Hepatocyte (in vitro differentiated cells): ENCODE measurements around the gene CTH. TPM values are rescaled to one million over a fixed set of nuclear protein-coding genes. Genes with fewer than 3 reads are reported as not detected.
A peak's percentile ranks its signal among the peaks of the same experiment; 100 is the strongest.
"Not testable (repeated sequence)": the region's sequence is repeated elsewhere in the genome, so short reads cannot be mapped to it uniquely, and the experiment has no call there.

ENCODE experiments used
- DNase-seq: peaks from one replicate; pipeline ENCODE4 v3.0.0-alpha.2; 2016; ENCODE audit warnings: low spot score
- H2AFZ ChIP-seq: fragments of 200-600 bp; sonication (generic); 2 replicates; pipeline ENCODE4 v1.6.0; 2016; ENCODE audit warnings: antibody characterized with exemption, mild to moderate bottlenecking
- H3K27ac ChIP-seq: fragments of 200-600 bp; sonication (generic); 2 replicates; pipeline ENCODE4 v1.5.1; 2016; ENCODE audit warnings: mild to moderate bottlenecking
- H3K27me3 ChIP-seq: fragments of 200-600 bp; sonication (generic); 2 replicates; pipeline ENCODE4 v1.6.1; 2016
- H3K36me3 ChIP-seq: fragments of 200-600 bp; sonication (generic); replicated peaks from 2 replicates; pipeline ENCODE4 v1.5.1; 2016; ENCODE audit warnings: low read depth; ENCODE audit not compliant: insufficient read depth
- H3K4me1 ChIP-seq: fragments of 200-600 bp; sonication (generic); 2 replicates; pipeline ENCODE4 v1.5.1; 2016; ENCODE audit warnings: mild to moderate bottlenecking, moderate library complexity; ENCODE audit not compliant: insufficient read depth
- H3K4me2 ChIP-seq: fragments of 200-600 bp; sonication (generic); 2 replicates; pipeline ENCODE4 v1.6.0; 2016
- H3K4me3 ChIP-seq: fragments of 200-600 bp; sonication (generic); 2 replicates; pipeline ENCODE4 v1.5.1; 2016; ENCODE audit warnings: mild to moderate bottlenecking
- H3K79me2 ChIP-seq: fragments of 200-600 bp; sonication (generic); 2 replicates; pipeline ENCODE4 v1.6.0; 2017; ENCODE audit warnings: mild to moderate bottlenecking
- H3K9me2 ChIP-seq: fragments of 200-600 bp; sonication (generic); replicated peaks from 2 replicates; pipeline ENCODE4 v1.6.0; 2017; ENCODE audit warnings: mild to moderate bottlenecking; ENCODE audit not compliant: insufficient read depth
- H3K9me3 ChIP-seq: fragments of 200-600 bp; sonication (generic); 2 replicates; pipeline ENCODE4 v1.5.1; 2016; ENCODE audit warnings: low read depth, mild to moderate bottlenecking
- H4K20me1 ChIP-seq: fragments of 200-600 bp; sonication (generic); 2 replicates; pipeline ENCODE4 v1.6.0; 2016; ENCODE audit warnings: mild to moderate bottlenecking; ENCODE audit not compliant: insufficient read depth, poor library complexity, severe bottlenecking
- CTCF ChIP-seq: fragments of 200-600 bp; sonication (generic); IDR thresholded peaks from 2 replicates; pipeline ENCODE4 v1.5.1; 2016; ENCODE audit warnings: antibody characterized with exemption, mild to moderate bottlenecking; ENCODE audit not compliant: poor library complexity
- EZH2 ChIP-seq: fragments of 200-600 bp; sonication (generic); IDR thresholded peaks from 2 replicates; pipeline ENCODE4 v1.6.1; 2016; ENCODE audit warnings: antibody characterized with exemption, mild to moderate bottlenecking, borderline replicate concordance
- EZH2phosphoT487 ChIP-seq: fragments of 200-600 bp; sonication (generic); IDR thresholded peaks from one replicate; pipeline ENCODE4 v1.6.1; 2018; ENCODE audit warnings: antibody characterized with exemption, mild to moderate bottlenecking, low read depth, moderate library complexity; ENCODE audit not compliant: unreplicated experiment, severe bottlenecking
- WGBS: methylation state at CpG from one replicate; pipeline ENCODE4 v1.1.6; 2016; ENCODE audit warnings: low lambda C conversion rate; ENCODE audit errors: missing lambda C conversion rate; 5-methylcytosine and 5-hydroxymethylcytosine counted together
- polyA plus RNA-seq: library from polyadenylated mRNA; unstranded; fragments of >200 nt; fragmentation: Nextera tagmentation; extraction: Ambion mirVana; gene quantifications from 2 replicates; pipeline ENCODE4 v1.2.1, GENCODE V29; 2016
- total RNA-seq: library from RNA; depleted of rRNA; stranded (reverse); fragments of >200 nt; gene quantifications from 2 replicates; pipeline ENCODE4 v1.2.3, GENCODE V29; 2014

CTH gene
- total and polyA plus RNA-seq, 2 experiments from 2014 or later = 11.7 to 22.6 TPM

- no peaks in the 10 kb centered on the region for H4K20me1 ChIP-seq
- 49% methylated on average over 2 of the region's 2 CpGs for WGBS
- no peaks in the 10 kb centered on the region for H3K36me3 ChIP-seq
- H3K4me1 ChIP-seq = no peaks in the 10 kb centered on the region
- H2AFZ ChIP-seq = no peak overlapping the region
- no peak for DNase-seq
- no peak overlapping the region for H3K27ac ChIP-seq
- H3K9me3 ChIP-seq = no peaks in the 10 kb centered on the region
- no peak for TF ChIP-seq EZH2phosphoT487
- TF ChIP-seq CTCF = no peak
- no peak for TF ChIP-seq EZH2
- H3K9me2 ChIP-seq = no peaks in the 10 kb centered on the region
- H3K79me2 ChIP-seq = no peaks in the 10 kb centered on the region
- no peaks in the 10 kb centered on the region for H3K27me3 ChIP-seq
- no peak overlapping the region for H3K4me2 ChIP-seq
- H3K4me3 ChIP-seq = no peak overlapping the region
Measured at GRCh38 chr1:70455291-70455690, 44.2 kb downstream of the CTH start.

- DNase-seq = no peak
- no peak overlapping the region for H2AFZ ChIP-seq
- H3K36me3 ChIP-seq = no peaks in the 10 kb centered on the region
- no peak overlapping the region for H3K27ac ChIP-seq
- H3K4me3 ChIP-seq = no peak overlapping the region
- no peaks in the 10 kb centered on the region for H3K9me2 ChIP-seq
- no peak overlapping the region for H3K4me2 ChIP-seq
- TF ChIP-seq EZH2 = no peak
- TF ChIP-seq CTCF = no peak
- TF ChIP-seq EZH2phosphoT487 = no peak
- H3K27me3 ChIP-seq = no peaks in the 10 kb centered on the region
- no peaks in the 10 kb centered on the region for H4K20me1 ChIP-seq
- no peaks in the 10 kb centered on the region for H3K9me3 ChIP-seq
- peaks cover 4% of the 10 kb centered on the region for H3K4me1 ChIP-seq
- no peaks in the 10 kb centered on the region for H3K79me2 ChIP-seq
Measured at GRCh38 chr1:70458131-70458530, 47.1 kb downstream of the CTH start.

- peak; percentile 17 for DNase-seq
- no peaks in the 10 kb centered on the region for H3K9me3 ChIP-seq
- H4K20me1 ChIP-seq = no peaks in the 10 kb centered on the region
- H3K4me1 ChIP-seq = peaks cover 4% of the 10 kb centered on the region
- H3K4me3 ChIP-seq = no peak overlapping the region
- H2AFZ ChIP-seq = no peak overlapping the region
- no peak overlapping the region for H3K27ac ChIP-seq
- H3K9me2 ChIP-seq = no peaks in the 10 kb centered on the region
- no peaks in the 10 kb centered on the region for H3K36me3 ChIP-seq
- WGBS = 85% methylated on average over 4 of the region's 4 CpGs
- TF ChIP-seq EZH2 = no peak
- TF ChIP-seq EZH2phosphoT487 = no peak
- no peak for TF ChIP-seq CTCF
- no peaks in the 10 kb centered on the region for H3K79me2 ChIP-seq
- no peaks in the 10 kb centered on the region for H3K27me3 ChIP-seq
- no peak overlapping the region for H3K4me2 ChIP-seq
Measured at GRCh38 chr1:70459496-70460225, 48.6 kb downstream of the CTH start.

GRCh38 chr1:70460740-70461713 lies 50.0 kb downstream of the CTH start:
- not testable (repeated sequence) for H3K9me3 ChIP-seq, DNase-seq, H3K27ac ChIP-seq, H3K4me1 ChIP-seq, H3K4me2 ChIP-seq, H3K4me3 ChIP-seq, H2AFZ ChIP-seq, H3K27me3 ChIP-seq, H4K20me1 ChIP-seq, H3K9me2 ChIP-seq, H3K36me3 ChIP-seq, H3K79me2 ChIP-seq
- 42% methylated on average over 8 of the region's 8 CpGs for WGBS
